ENCODE data around the gene FBXW7.

DNA sequence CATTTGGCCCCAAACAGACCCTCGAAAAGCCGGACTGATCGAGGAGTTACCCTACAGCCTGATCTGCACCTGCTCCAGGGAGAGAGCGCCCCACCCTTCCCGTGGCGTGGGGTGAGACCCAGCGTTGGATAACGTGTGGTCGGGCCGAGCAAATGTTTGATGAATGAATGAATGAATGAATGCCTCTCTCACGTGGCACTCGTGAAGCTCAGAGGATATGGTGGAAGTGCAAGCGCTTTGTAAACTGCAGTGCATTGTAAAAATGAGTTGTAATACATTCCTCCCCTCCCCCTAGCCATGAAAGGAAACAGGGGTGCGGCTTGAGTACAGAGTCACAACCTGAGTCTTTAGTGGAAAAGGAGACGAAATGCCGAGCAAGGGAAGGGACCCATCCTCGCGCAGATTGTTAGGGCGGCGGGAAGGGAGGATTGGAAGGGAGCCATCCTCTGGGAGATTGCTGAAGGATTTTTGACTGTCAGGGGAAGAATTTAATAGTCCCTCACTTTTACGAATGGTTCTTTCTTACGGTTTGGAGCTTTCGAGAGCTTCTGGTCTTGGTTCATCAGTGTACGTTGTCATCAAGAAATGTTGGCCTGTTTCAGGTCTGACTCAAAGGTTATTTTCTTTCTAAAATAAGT, 772 bp upstream of the FBXW7 start:
- TF ChIP-seq, protein P1, sequence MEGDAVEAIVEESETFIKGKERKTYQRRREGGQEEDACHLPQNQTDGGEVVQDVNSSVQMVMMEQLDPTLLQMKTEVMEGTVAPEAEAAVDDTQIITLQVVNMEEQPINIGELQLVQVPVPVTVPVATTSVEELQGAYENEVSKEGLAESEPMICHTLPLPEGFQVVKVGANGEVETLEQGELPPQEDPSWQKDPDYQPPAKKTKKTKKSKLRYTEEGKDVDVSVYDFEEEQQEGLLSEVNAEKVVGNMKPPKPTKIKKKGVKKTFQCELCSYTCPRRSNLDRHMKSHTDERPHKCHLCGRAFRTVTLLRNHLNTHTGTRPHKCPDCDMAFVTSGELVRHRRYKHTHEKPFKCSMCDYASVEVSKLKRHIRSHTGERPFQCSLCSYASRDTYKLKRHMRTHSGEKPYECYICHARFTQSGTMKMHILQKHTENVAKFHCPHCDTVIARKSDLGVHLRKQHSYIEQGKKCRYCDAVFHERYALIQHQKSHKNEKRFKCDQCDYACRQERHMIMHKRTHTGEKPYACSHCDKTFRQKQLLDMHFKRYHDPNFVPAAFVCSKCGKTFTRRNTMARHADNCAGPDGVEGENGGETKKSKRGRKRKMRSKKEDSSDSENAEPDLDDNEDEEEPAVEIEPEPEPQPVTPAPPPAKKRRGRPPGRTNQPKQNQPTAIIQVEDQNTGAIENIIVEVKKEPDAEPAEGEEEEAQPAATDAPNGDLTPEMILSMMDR (IDR thresholded peaks at IDR 0.05) = no peak
- TF ChIP-seq POLR2A (IDR thresholded peaks at IDR 0.05) = no peak

Measured in lower leg skin (tissue), 3 donors.